H1 (cell line): ENCODE results near the gene NPL. TPM values are rescaled to one million over a fixed set of nuclear protein-coding genes. Genes with fewer than 3 reads are reported as not detected.

Experiments used
- CTCF ChIA-PET: fragments of 300-600 bp; sonication (Branson Sonifier 250); formaldehyde crosslinking; loops from one replicate; lab custom pipeline; 2021; ENCODE audit not compliant: partially characterized antibody; lab: Charles Lee
- POLR2A ChIA-PET: fragments of 300-600 bp; sonication (Branson Sonifier 250); formaldehyde crosslinking; loops from one replicate; lab custom pipeline; 2021; ENCODE audit warnings: inconsistent platforms; ENCODE audit not compliant: partially characterized antibody; lab: Charles Lee
- DNase-seq, 2 experiments: peaks; one replicate each; pipeline versions ENCODE4 v3.0.0 to v3.0.0-alpha.2; 2010 to 2022; ENCODE audit warnings: low spot score in 2 of 2, low read depth in 1 of 2, mixed read lengths in 1 of 2
- FAIRE-seq: peaks from 2 replicates; lab custom pipeline; 2011; peaks lifted over from hg19 to GRCh38; lab: Jason Lieb, UNC
- H2AFZ ChIP-seq: 2 replicates; pipeline ENCODE4 v1.8.1; 2012; ENCODE audit warnings: low read length, inconsistent platforms
- H2AK5ac ChIP-seq: 2 replicates; pipeline ENCODE4 v1.6.1; 2013; ENCODE audit warnings: low read depth, low read length
- H2BK120ac ChIP-seq: replicated peaks from 2 replicates; pipeline ENCODE3; 2013; ENCODE audit warnings: low read depth, low read length, inconsistent platforms
- H2BK12ac ChIP-seq: 2 replicates; pipeline ENCODE4 v1.6.1; 2013; ENCODE audit warnings: low read depth, low read length
- H2BK15ac ChIP-seq: 2 replicates; pipeline ENCODE4 v1.6.1; 2013; ENCODE audit warnings: low read length
- H2BK20ac ChIP-seq: 2 replicates; pipeline ENCODE4 v1.6.1; 2013; ENCODE audit warnings: low read length
- H2BK5ac ChIP-seq: 2 replicates; pipeline ENCODE4 v1.6.1; 2013; ENCODE audit warnings: low read depth, low read length
- H3K14ac ChIP-seq: 2 replicates; pipeline ENCODE4 v1.6.1; 2013; ENCODE audit warnings: inconsistent platforms; ENCODE audit not compliant: insufficient read length
- H3K18ac ChIP-seq: 2 replicates; pipeline ENCODE4 v1.6.1; 2013; ENCODE audit warnings: low read length; ENCODE audit errors: extremely low read depth
- H3K23ac ChIP-seq: 2 replicates; pipeline ENCODE4 v1.6.1; 2013; ENCODE audit warnings: inconsistent platforms; ENCODE audit not compliant: insufficient read length
- H3K23me2 ChIP-seq: 2 replicates; pipeline ENCODE4 v1.6.1; 2013; ENCODE audit warnings: low read depth, low read length
- H3K27ac ChIP-seq: 2 replicates; pipeline ENCODE4 v1.6.1; 2011; ENCODE audit warnings: low read depth, low read length, inconsistent platforms
- H3K27me3 ChIP-seq, 4 experiments: replicated peaks in 1 of 4; 1 replicate in 1 of 4; 2 replicates in 3 of 4; pipeline versions ENCODE4 v1.6.1 to v1.8.1; 2011 to 2013; ENCODE audit warnings: low read length in 3 of 4, mild to moderate bottlenecking in 3 of 4, inconsistent platforms in 2 of 4, mixed read lengths in 2 of 4, moderate library complexity in 1 of 4; ENCODE audit not compliant: control insufficient read depth in 3 of 4, insufficient read depth in 3 of 4; ENCODE audit errors: extremely low read depth in 1 of 4
- H3K36me3 ChIP-seq, 4 experiments: 2 replicates each; pipeline versions ENCODE4 v1.6.1 to v1.8.1; 2011 to 2013; ENCODE audit warnings: mild to moderate bottlenecking in 4 of 4, low read length in 3 of 4, moderate library complexity in 2 of 4, control low read depth in 1 of 4, inconsistent platforms in 1 of 4; ENCODE audit not compliant: insufficient read depth in 4 of 4, control insufficient read depth in 2 of 4
- H3K4ac ChIP-seq: replicated peaks from 2 replicates; pipeline ENCODE3; 2013; ENCODE audit warnings: low read length, low read depth, mixed read lengths, inconsistent platforms; ENCODE audit not compliant: insufficient read length
- H3K4me1 ChIP-seq, 4 experiments: replicated peaks in 1 of 4; 1 replicate in 1 of 4; 2 replicates in 3 of 4; pipeline versions ENCODE4 v1.6.1 to v1.8.1; 2011 to 2013; ENCODE audit warnings: low read length in 3 of 4, inconsistent platforms in 2 of 4, mixed read lengths in 1 of 4; ENCODE audit not compliant: insufficient read depth in 4 of 4, control insufficient read depth in 3 of 4
- H3K4me2 ChIP-seq, 2 experiments: 2 replicates each; pipeline versions ENCODE4 v1.6.1 to v1.8.1; 2011 to 2013; ENCODE audit warnings: low read depth in 2 of 2, low read length in 2 of 2, control low read depth in 1 of 2, inconsistent platforms in 1 of 2, mild to moderate bottlenecking in 1 of 2; ENCODE audit not compliant: insufficient read depth in 1 of 2
- H3K4me3 ChIP-seq, 4 experiments: fragments of 200-600, 300-600 bp in 1 of 4; sonication (generic), shearing (Covaris generic), sonication (Bioruptor Twin) in 1 of 4; 2 replicates each; pipeline versions ENCODE4 v1.5.1 to v1.8.1; 2011 to 2016; ENCODE audit warnings: low read length in 4 of 4, low read depth in 3 of 4, control low read depth in 2 of 4, inconsistent platforms in 2 of 4, mild to moderate bottlenecking in 2 of 4, mixed read lengths in 1 of 4, moderate library complexity in 1 of 4; ENCODE audit not compliant: insufficient read depth in 2 of 4; ENCODE audit errors: extremely low read depth in 1 of 4
- H3K56ac ChIP-seq: replicated peaks from 2 replicates; pipeline ENCODE3; 2013; ENCODE audit warnings: low read depth, mild to moderate bottlenecking, mixed read lengths, low read length, inconsistent platforms; ENCODE audit not compliant: insufficient read length
- H3K79me1 ChIP-seq: 2 replicates; pipeline ENCODE4 v1.6.1; 2013; ENCODE audit warnings: low read depth, low read length, control low read depth
- H3K79me2 ChIP-seq, 2 experiments: 2 replicates each; pipeline versions ENCODE4 v1.6.1 to v1.8.1; 2012 to 2013; ENCODE audit warnings: low read length in 2 of 2, mild to moderate bottlenecking in 2 of 2, inconsistent platforms in 1 of 2; ENCODE audit not compliant: insufficient read depth in 2 of 2, control insufficient read depth in 1 of 2
- H3K9ac ChIP-seq, 4 experiments: replicated peaks in 1 of 4; 1 replicate in 1 of 4; 2 replicates in 3 of 4; pipeline versions ENCODE4 v1.6.1 to v1.8.1; 2011 to 2013; ENCODE audit warnings: low read depth in 3 of 4, low read length in 3 of 4, control low read depth in 2 of 4, mild to moderate bottlenecking in 2 of 4, moderate library complexity in 2 of 4, inconsistent platforms in 1 of 4; ENCODE audit errors: extremely low read depth in 1 of 4
- H3K9me3 ChIP-seq, 2 experiments: 2 replicates each; pipeline versions ENCODE4 v1.6.1 to v1.8.1; 2012 to 2013; ENCODE audit warnings: mild to moderate bottlenecking in 2 of 2, moderate library complexity in 2 of 2, control low read depth in 1 of 2, inconsistent platforms in 1 of 2, low read depth in 1 of 2, low read length in 1 of 2, mixed read lengths in 1 of 2; ENCODE audit not compliant: insufficient read depth in 2 of 2
- H4K20me1 ChIP-seq, 2 experiments: replicated peaks in 1 of 2; 2 replicates each; pipeline versions ENCODE3 to v1.8.1; 2011 to 2013; ENCODE audit warnings: inconsistent platforms in 2 of 2, low read length in 2 of 2, mild to moderate bottlenecking in 1 of 2; ENCODE audit not compliant: insufficient read depth in 2 of 2, control insufficient read depth in 1 of 2
- H4K5ac ChIP-seq: 2 replicates; pipeline ENCODE4 v1.6.1; 2013; ENCODE audit warnings: low read length, low read depth, mixed read lengths, inconsistent platforms; ENCODE audit not compliant: insufficient read length
- H4K8ac ChIP-seq: 2 replicates; pipeline ENCODE4 v1.8.0; 2013; ENCODE audit warnings: mild to moderate bottlenecking, moderate library complexity, low read length, inconsistent platforms; ENCODE audit not compliant: insufficient read depth; ENCODE audit errors: extremely low read depth
- H4K91ac ChIP-seq: replicated peaks from 2 replicates; pipeline ENCODE3; 2013; ENCODE audit warnings: low read length, mixed read lengths, inconsistent platforms; ENCODE audit not compliant: insufficient read length
- ATF3 ChIP-seq: IDR thresholded peaks from 2 replicates; pipeline ENCODE4 v1.6.1; 2011; ENCODE audit warnings: low read depth, mild to moderate bottlenecking, low read length; ENCODE audit not compliant: insufficient read depth
- EZH2 ChIP-seq: fragments of 200-600 bp; sonication (generic); IDR thresholded peaks from 2 replicates; pipeline ENCODE4 v1.7.1; 2012; ENCODE audit warnings: low read depth, mild to moderate bottlenecking, moderate library complexity, low read length, inconsistent platforms; ENCODE audit not compliant: severe bottlenecking
- HDAC6 ChIP-seq: IDR thresholded peaks from one replicate; pipeline ENCODE4 v1.7.1; 2012; ENCODE audit warnings: low read depth, mild to moderate bottlenecking, inconsistent platforms, low read length, moderate library complexity
- JUND ChIP-seq: IDR thresholded peaks from 2 replicates; pipeline ENCODE4 v1.6.1; 2011; ENCODE audit warnings: mild to moderate bottlenecking, improper control_type of control experiment, low read length
- KDM1A ChIP-seq: fragments of 200-600, 300-600 bp; sonication (generic); IDR thresholded peaks from 2 replicates; pipeline ENCODE4 v1.7.1; 2016; ENCODE audit warnings: mild to moderate bottlenecking, low read length, borderline replicate concordance
- POU5F1 ChIP-seq: IDR thresholded peaks from 2 replicates; pipeline ENCODE4 v1.6.1; 2011; ENCODE audit warnings: low read depth, mild to moderate bottlenecking, low read length, moderate library complexity
- RAD21 ChIP-seq, 2 experiments: IDR thresholded peaks in 1 of 2; conservative IDR thresholded peaks in 1 of 2; 2 replicates each; pipeline ENCODE4 v1.6.1; 2011; ENCODE audit warnings: low read depth in 2 of 2, low read length in 2 of 2, improper control_type of control experiment in 1 of 2, inconsistent platforms in 1 of 2, mild to moderate bottlenecking in 1 of 2, moderate library complexity in 1 of 2
- SRF ChIP-seq: IDR thresholded peaks from 2 replicates; pipeline ENCODE4 v1.6.1; 2011; ENCODE audit warnings: mild to moderate bottlenecking, low read depth, low read length, moderate library complexity
- TBP ChIP-seq: IDR thresholded peaks from 2 replicates; pipeline ENCODE4 v1.6.1; 2011; ENCODE audit warnings: low read depth, low read length, improper control_type of control experiment
- YY1 ChIP-seq: IDR thresholded peaks from 2 replicates; pipeline ENCODE4 v1.6.1; 2011; ENCODE audit warnings: low read depth, mild to moderate bottlenecking, low read length
- WGBS, 2 experiments: shearing (Covaris generic) in 1 of 2; methylation state at CpG; one replicate each; pipeline versions ENCODE4 v1.1.6 to v1.1.7; 2013 to 2015; ENCODE audit warnings: low lambda C conversion rate in 2 of 2, mixed read lengths in 2 of 2, inconsistent platforms in 1 of 2, low coverage in 1 of 2, missing lambda C conversion rate in 1 of 2; ENCODE audit not compliant: insufficient replicate concordance in 2 of 2, insufficient coverage in 1 of 2, insufficient read length in 1 of 2; ENCODE audit errors: extremely low coverage in 1 of 2, missing lambda C conversion rate in 1 of 2; 5-methylcytosine and 5-hydroxymethylcytosine counted together
- polyA plus RNA-seq, 7 experiments: library from polyadenylated mRNA; depleted of rRNA in 3 of 7; stranded (reverse) in 5 of 7; unstranded in 2 of 7; fragments of >200 nt in 5 of 7; fragments of 200-250 nt in 2 of 7; gene quantifications; 1 replicate in 5 of 7; 2 replicates in 1 of 7; 4 replicates in 1 of 7; pipeline versions ENCODE4 v1.2.1 to v1.2.3, GENCODE V29; 2011 to 2013; ENCODE audit warnings: missing spikeins in 2 of 7, mixed read lengths in 2 of 7
- total RNA-seq: library from RNA; stranded (reverse); fragmentation: NEBNext Ultra II Directional; extraction: Animal tissue kit (Norgen Biotek cat#: 25700); gene quantifications from 2 replicates; pipeline ENCODE4 v1.2.1, GENCODE V29; 2021

NPL gene
- total and polyA plus RNA-seq, 2 of the 8 experiments (the other 6 are each of a cell fraction or from before 2014, with no cell fraction given), result 2.2 to 4.4 TPM

DNA sequence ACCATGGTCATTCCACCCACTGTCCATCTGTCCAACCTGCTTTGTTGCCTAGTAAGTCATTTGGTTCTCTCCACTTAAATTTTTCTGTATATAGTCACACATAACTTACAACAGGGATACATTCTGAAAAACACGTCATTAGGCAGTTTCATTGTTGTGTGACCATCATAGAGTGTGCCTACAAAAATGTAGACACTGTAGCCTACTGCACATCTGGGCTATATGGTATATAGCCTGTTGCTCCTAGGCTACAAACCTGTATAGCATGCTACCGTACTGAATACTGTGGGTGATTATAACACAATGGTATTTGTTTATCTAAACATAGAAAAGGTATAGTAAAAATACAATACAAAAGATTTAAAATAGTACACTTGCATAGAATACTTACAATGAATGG, 10.0 kb upstream of the NPL start:
- Histone ChIP-seq H4K20me1 (no peaks in the 10 kb centered on the region), H3K9me3 (no peaks in the 10 kb centered on the region), H3K4me3 (no peak overlapping the region), H2BK120ac (no peak overlapping the region), H3K79me1 (no peaks in the 10 kb centered on the region), H4K8ac (no peak overlapping the region), H3K4ac (no peak overlapping the region), H4K91ac (no peak overlapping the region), H3K27ac (no peak overlapping the region), H3K4me1 (peaks cover 0 to 8% (median 3%) of the 10 kb centered on the region in 4 experiments; a peak in 2 of 7 replicates), H2BK12ac (no peak overlapping the region), H3K4me2 (no peak overlapping the region), H2BK20ac (no peak overlapping the region), H4K5ac (no peak overlapping the region), H3K27me3 (no peaks in the 10 kb centered on the region), H2AFZ (no peak overlapping the region), H3K9ac (no peak overlapping the region), H2BK15ac (no peak overlapping the region), H2BK5ac (no peak overlapping the region), H3K18ac (no peak overlapping the region), H3K23me2 (no peaks in the 10 kb centered on the region), H3K36me3 (no peaks in the 10 kb centered on the region), H3K56ac (no peak overlapping the region), H3K79me2 (no peaks in the 10 kb centered on the region), H3K23ac (no peak overlapping the region), H2AK5ac (no peak overlapping the region), H3K14ac (no peak overlapping the region)
- TF ChIP-seq TBP, result no peak
- TF ChIP-seq EZH2, result no peak
- no peak for TF ChIP-seq JUND
- no peak for TF ChIP-seq SRF
- TF ChIP-seq ATF3, result no peak
- no peak for TF ChIP-seq POU5F1
- no peak for TF ChIP-seq KDM1A
- no peak for TF ChIP-seq HDAC6
- TF ChIP-seq YY1, result no peak
- no peak for TF ChIP-seq RAD21 (IDR thresholded peaks at IDR 0.05 in 1 of 2, conservative IDR thresholded peaks at IDR 0.05 in 1 of 2; ENCODE audit: low read depth in 2 of 2, low read length in 2 of 2)
- DNase-seq (no peak), FAIRE-seq (no peak)
- ChIA-PET CTCF (interaction anchor here (0.6 to 23.0 kb wide), 2 partner anchors 176 to 352 kb away, joined by 3 to 1131 read pairs; partner anchors contain the start of genes RGS16 and RNASEL), POLR2A (no interaction called here)
- 80% methylated on average over 2 of the region's 2 CpGs; no CpG with 5 or more reads in 1 of the 2 experiments for WGBS, 2 experiments
